Activated CD8-positive, alpha-beta memory T cell treated with anti-CD3 and anti-CD28 coated beads, Interleukin-2, amount 50 U/mL, for 4 hours (primary cell): ENCODE data around the gene ANKZF1.
A peak's percentile ranks its signal among the peaks of the same experiment; 100 is the strongest.
"Not testable (repeated sequence)": the region's sequence is repeated elsewhere in the genome, so short reads cannot be mapped to it uniquely, and the experiment has no call there.

Source experiments
- DNase-seq: peaks from one replicate; pipeline ENCODE4 v3.0.0-alpha.2; 2020

Gene ANKZF1

GRCh38 chr2:219230059-219230540 is 494 bp downstream of the ANKZF1 start:
- no peak for DNase-seq

DNA sequence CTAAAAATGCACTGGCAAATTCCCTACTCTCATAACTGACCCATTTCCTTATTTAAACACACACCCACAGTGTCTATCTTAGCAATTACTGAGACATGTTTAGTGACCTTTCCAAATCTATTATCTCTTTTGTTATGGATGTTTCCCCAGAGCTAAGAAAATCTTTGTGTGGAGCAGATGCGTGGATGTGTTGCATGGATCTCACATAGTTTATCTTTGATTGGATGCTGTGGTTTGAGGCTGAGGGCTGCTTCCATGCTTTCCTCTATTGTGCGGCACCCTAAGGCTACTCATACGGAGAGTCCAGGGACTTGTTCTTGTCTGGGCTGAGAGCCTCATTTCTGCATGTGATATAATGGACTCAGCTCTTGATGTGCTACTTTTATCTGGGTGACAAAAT is 4.7 kb downstream of the ANKZF1 start:
- DNase-seq: no peak

DNA sequence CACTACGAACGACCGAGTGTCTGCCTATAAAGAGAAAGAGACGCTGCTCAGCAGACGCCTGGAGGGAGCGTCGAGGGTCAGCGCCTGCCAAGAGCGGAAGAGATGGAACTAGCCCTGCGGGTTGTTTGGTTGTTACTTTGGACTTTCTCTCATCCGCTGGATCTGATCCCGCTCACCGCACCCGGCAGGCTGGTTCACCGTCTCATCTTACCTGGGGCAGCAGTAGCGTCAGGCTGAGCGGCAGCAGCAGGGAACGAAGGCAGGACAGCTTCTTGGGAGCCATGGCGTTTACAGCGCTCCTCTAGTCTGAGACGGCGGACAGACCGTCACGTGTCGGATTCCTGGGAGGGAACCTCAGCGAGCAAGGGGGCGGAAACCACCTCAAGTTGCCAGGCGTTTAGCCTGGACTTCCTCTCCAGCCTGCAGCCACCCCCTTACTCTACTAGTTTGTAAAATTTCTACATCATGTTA is 13.7 kb downstream of the ANKZF1 start:
- DNase-seq: no peak

GRCh38 chr2:219244789-219245147 is 15.2 kb downstream of the ANKZF1 start:
- DNase-seq: no peak

- peak; percentile 86 for DNase-seq
Observed at GRCh38 chr2:219245148-219245898, 15.7 kb downstream of the ANKZF1 start, which contains the start of the genes GLB1L and STK16. Gene GLB1L, minus strand, starts transcription at chr2:219245444. Its CDS starts 1,871 bp downstream, at chr2:219243573. Gene STK16, plus strand, starts transcription at chr2:219245479. Its CDS starts 521 bp downstream, at chr2:219246000.

DNA sequence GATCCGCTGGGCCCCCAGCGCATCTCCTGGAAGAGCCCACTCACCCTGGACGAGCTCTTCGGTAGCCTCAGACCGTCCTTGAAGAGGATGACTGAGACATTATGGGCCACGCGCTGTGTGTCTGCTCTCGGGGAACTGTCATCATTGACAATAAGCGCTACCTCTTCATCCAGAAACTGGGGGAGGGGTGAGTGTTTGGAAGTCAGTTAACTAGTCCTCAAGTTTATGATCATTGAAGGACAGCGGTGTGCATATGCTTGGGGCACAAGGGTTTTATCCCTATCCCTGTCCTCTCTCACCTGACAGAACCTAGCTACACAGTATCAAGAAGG is 16.3 kb downstream of the ANKZF1 start:
- DNase-seq: peak; percentile 21

GRCh38 chr2:219246559-219246958 is 17.0 kb downstream of the ANKZF1 start:
- DNase-seq: no peak

DNA sequence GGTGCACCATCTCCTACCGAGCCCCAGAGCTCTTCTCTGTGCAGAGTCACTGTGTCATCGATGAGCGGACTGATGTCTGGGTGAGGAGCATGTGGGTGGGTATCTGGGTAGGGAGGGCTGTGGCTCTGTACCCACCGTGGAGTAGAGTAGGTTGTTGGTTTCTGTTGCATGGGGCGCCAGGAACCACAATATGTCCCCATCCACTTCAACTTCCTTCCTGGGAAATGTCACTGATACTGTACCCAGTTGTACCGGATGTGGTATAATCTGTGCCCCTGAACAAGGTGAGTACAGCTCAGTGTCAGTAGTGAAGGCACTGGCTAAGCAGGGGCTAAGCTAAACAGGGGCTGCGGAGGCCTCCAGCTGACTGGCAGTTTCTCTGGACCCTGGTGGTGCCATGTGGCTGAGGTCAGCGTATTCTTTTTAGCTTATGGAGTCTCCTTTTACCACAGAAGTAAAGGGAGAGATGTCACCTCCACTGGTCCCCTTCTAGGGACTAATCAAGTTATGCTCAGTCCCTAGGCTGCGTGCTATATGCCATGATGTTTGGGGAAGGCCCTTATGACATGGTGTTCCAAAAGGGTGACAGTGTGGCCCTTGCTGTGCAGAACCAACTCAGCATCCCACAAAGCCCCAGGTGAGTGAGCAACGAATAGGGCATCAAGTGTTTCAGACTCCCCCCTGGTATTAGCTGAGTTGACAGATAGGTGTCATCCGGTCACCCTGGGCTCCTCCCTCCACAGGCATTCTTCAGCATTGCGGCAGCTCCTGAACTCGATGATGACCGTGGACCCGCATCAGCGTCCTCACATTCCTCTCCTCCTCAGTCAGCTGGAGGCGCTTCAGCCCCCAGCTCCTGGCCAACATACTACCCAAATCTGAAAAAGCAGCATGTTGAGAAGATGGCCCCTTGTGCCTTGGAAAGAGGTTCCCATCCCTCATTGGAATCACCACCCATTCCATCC is 18.4 kb downstream of the ANKZF1 start:
- peak; percentile 72 for DNase-seq

GRCh38 chr2:219248845-219249202 is 19.2 kb downstream of the ANKZF1 start:
- DNase-seq: no peak

DNA sequence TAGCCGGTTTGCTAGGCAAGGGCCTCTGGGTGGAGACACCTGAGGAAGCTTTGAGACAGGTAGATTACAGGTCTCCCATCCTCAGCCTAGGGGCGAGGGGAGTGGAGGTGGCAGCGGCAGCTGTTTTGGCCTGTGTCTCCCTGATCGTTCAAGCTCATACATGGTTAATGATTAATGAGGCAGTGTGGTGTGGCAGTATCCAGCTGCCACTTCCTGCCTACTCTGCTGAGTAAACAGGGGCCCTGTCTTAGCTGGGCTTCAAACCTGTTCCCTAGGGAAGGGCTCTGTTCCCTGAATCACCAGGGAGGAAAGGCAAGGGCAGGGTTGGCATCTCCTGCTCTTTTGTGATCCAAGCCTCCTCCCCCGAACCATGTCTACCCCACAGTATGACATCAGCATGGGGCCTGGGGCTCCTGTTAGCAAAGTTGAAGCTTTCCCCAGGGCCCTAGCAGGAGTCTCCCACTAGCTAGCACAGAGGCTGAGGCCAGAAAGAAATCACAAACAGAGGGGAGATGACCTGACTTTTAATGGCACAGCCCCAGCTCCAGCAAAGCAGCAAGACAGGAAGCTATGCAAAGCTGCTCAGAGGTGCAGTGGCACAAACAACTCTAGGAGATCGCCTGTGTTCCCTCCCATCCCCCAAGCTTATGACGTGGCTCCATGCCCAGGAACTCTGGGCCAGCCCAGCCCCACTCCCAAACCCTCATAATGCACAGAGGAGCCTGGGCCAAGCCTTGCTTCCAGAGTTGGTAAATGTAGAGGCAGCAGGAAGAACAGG is 19.8 kb downstream of the ANKZF1 start:
- DNase-seq: peak; percentile 46

DNA sequence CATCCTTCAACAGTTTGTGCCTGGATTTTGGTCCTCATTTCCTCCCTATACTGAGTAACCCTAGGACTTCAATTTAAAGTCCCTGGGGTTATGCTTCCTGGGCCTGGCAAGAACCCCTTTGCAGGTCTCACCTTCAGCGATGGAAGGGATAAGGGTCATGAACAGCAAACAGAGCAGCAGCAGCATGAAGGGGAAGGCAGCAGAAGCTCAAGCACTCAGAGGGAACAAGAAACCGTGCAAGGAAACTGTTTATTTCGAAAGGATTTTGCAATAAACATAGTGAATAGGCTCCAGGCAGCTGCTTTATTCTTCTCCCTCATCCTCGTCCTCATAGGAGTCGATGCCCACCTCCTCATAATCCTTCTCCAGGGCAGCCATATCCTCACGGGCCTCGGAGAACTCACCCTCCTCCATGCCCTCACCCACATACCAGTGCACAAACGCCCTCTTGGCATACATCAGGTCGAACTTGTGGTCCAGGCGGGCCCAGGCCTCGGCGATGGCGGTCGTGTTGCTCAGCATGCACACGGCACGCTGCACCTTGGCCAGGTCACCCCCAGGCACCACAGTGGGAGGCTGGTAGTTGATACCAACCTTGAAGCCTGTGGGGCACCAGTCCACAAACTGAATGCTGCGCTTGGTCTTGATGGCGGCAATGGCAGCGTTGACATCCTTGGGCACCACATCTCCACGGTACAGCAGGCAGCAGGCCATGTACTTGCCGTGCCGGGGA is 20.6 kb downstream of the ANKZF1 start:
- no peak for DNase-seq

- DNase-seq: no peak
Observed at GRCh38 chr2:219251656-219252055, 22.1 kb downstream of the ANKZF1 start.

- peak; percentile 44 for DNase-seq
Observed at GRCh38 chr2:219252084-219252483, 22.5 kb downstream of the ANKZF1 start.

DNA sequence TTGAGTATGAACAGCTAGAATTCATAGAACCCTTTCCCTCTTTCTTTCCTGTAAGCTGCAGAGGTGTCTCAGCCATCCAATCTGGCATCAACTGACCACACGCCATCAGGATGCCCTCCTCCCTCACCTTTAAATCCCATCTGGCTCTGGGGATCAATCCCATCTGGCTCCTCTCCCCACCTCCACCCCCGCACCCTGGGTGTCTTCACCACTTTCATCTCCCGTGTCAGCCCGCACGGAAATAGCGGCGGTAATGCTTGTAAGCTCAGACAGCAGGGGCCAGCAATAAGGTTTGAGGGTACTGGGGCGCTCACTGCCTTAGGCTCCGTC is 22.9 kb downstream of the ANKZF1 start:
- peak; percentile 44 for DNase-seq

GRCh38 chr2:219252900-219253752 is 23.5 kb downstream of the ANKZF1 start, which contains the start of gene TUBA4B:
Gene TUBA4B, plus strand, starts transcription at chr2:219253243. Its CDS starts 165 bp downstream, at chr2:219253408.
- peak; percentile 51 for DNase-seq

- DNase-seq: peak; percentile 93
Observed at GRCh38 chr2:219253753-219254589, 24.4 kb downstream of the ANKZF1 start, which contains the start of gene TUBA4A. Gene TUBA4A, minus strand, starts transcription at chr2:219253918. Its CDS starts 60 bp downstream, at chr2:219253858.

- DNase-seq: peak; percentile 39
Observed at GRCh38 chr2:219254590-219255201, 25.1 kb downstream of the ANKZF1 start.

DNA sequence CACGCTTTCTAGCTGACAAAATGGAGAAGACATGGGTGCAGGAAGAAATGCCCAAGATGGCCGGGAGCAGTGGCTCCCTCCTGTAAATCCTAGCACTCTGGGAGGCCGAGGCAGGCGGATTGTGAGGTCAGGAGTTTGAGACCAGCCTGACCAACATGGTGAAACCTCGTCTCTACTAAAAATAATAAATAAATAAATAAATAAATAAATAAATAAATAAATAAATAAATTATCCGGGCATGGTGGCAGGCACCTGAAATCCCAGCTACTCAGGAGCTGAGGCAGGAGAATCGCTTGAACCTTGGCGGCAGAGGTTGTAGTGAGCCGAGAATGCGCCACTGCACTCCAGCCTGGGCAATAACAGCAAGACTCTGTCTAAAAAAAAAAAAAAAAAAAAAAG is 29.3 kb downstream of the ANKZF1 start:
- not testable (repeated sequence) for DNase-seq

DNA sequence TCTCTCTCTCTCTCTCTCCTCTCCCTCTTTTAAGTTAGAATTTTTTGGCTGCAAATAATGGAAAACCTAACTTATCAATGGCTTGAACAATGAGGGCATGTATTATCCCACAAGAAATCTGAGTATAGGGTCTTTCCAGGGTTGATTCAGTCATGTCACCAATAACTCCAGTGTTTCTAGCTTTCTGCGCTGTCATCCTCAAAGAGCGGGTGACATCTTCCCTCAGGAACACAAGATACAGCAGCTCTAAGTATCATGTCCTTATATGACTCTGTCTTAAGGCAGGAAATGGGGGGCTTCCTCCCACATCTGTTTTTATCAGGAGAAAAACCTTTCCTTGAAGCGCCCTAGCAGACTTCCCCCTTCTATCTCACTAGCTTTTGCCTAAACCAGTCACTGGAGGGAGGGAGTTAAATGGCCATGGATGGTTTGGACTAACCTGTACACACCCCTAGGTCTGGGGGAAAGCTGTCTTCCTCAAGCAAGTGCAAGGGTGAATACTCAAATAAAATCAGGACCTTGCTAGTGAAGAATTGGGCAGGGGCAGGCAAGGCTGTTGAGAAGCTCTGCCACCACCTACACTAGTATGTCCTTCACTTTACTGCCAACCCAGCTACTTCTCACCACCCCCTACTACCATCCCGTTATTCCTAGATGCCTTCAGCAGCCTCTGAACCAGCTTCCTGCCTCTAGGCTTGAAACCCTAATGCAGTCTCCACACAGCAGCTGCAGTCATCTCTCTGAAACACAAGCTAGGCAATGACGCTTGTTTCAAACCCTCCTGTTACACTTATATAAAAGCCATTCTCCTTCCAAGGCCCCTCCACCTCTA is 31.6 kb downstream of the ANKZF1 start:
- no peak for DNase-seq
